Esophagus muscularis mucosa (tissue), 3 donors: ENCODE measurements around the gene MXRA8.

Experiments used
- CTCF ChIP-seq, 3 experiments: fragments of 200-600 bp in 2 of 3; fragments of 450-650 bp in 1 of 3; sonication (generic) in 2 of 3; IDR thresholded peaks; one replicate each; pipeline ENCODE4 v1.5.1; 2017 to 2019; ENCODE audit warnings: antibody characterized with exemption in 3 of 3, mild to moderate bottlenecking in 2 of 3, moderate library complexity in 1 of 3
- EP300 ChIP-seq: sonication (generic); formaldehyde crosslinking; IDR thresholded peaks from one replicate; pipeline ENCODE4 v1.6.1; 2017; ENCODE audit warnings: antibody characterized with exemption

DNA sequence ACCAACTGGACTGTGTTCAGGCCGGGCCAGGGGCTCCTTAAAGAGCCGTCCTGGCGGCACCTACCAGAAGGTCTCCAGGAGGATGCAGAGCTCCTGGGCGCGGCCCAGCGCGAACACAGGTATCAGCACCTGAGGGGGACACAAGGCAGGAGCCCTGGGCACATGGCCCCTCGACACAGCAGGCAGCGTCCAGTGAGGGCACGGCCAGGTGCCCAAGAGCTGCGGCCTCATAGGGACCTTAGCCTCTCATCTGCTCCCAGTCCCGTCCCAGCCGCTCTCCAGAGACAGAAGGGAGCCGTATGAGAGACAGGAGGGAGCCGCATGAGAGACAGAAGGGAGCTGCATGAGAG, 44.1 kb downstream of the MXRA8 start:
- TF ChIP-seq CTCF (IDR thresholded peaks at IDR 0.05), result no peak
- TF ChIP-seq EP300, result no peak
